ENCODE data around the gene CPT1B.

DNA sequence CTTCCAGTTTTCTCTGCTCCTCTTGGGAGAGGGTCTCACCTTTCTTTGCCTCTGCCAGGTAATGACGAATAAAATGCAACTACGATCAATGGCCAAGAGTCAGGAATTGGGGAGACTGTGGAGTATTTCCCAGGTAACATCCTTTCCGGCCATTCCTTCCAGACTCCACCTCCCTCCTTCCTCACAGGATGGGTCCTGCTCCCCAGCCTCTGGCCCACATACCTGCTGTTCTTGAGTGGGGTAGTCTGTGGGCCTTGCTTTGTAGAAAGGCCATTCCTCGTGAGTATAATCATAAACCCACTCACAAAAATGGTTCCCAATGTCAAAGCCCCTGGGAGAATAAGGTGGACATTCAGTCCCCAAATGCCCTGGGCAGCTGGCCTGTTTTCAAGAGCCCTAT, 1.5 kb upstream of the CPT1B start:
- TF ChIP-seq, protein P1, sequence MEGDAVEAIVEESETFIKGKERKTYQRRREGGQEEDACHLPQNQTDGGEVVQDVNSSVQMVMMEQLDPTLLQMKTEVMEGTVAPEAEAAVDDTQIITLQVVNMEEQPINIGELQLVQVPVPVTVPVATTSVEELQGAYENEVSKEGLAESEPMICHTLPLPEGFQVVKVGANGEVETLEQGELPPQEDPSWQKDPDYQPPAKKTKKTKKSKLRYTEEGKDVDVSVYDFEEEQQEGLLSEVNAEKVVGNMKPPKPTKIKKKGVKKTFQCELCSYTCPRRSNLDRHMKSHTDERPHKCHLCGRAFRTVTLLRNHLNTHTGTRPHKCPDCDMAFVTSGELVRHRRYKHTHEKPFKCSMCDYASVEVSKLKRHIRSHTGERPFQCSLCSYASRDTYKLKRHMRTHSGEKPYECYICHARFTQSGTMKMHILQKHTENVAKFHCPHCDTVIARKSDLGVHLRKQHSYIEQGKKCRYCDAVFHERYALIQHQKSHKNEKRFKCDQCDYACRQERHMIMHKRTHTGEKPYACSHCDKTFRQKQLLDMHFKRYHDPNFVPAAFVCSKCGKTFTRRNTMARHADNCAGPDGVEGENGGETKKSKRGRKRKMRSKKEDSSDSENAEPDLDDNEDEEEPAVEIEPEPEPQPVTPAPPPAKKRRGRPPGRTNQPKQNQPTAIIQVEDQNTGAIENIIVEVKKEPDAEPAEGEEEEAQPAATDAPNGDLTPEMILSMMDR (conservative IDR thresholded peaks at IDR 0.05; ENCODE audit: low read length) = no peak
- TF ChIP-seq EZH2phosphoT487 (IDR thresholded peaks at IDR 0.05; ENCODE audit: borderline replicate concordance, low read depth, low read length) = no peak

Data from OCI-LY7 (cell line).